NT2/D1 (cell line): Measurements from ENCODE around the gene PSMD5.

Experiments
- YY1 ChIP-seq: IDR thresholded peaks from 2 replicates; pipeline ENCODE4 v1.6.1; 2011; ENCODE audit not compliant: insufficient read length, insufficient read depth
- ZNF274 ChIP-seq: IDR thresholded peaks from 2 replicates; pipeline ENCODE4 v1.6.1; 2011; ENCODE audit warnings: mild to moderate bottlenecking, low read depth, low read length

DNA sequence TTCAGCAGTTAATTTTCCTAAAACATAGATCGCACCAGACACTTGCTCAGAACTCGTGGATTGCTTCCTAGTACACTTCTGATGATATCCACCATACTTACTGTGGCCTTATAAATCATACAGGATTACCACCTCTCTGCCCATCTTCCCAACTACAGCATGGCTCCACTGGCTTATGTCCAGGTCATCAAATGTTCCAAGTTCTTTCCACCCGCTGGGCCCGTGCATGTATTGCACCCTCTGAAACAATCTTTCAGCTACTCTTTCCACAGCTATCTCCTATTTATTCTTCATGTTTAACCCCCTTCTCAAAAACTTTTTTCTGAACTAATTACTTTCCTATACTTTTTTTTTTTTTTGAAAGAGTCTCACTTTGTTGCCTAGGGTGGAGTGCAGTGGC is 68.0 kb downstream of the PSMD5 start:
- TF ChIP-seq YY1 (no peak), ZNF274 (no peak)
